GM12878 (cell line): Measurements from ENCODE around the gene NHLRC4. TPM values are rescaled to one million over a fixed set of nuclear protein-coding genes. Genes with fewer than 3 reads are reported as not detected.

Experiments
- ATAC-seq: fragments of 200-7000 bp; cut with Tn5 transposase; 3 replicates; pipeline ENCODE4 v1.9.1; 2020; ENCODE audit warnings: mild to moderate bottlenecking, moderate library complexity
- BruUV-seq: library from RNA; stranded (reverse); fragments of 400-500 nt; replicated peaks from 2 replicates; lab custom pipeline; 2021; lab: Mats Ljungman, UMichigan
- CTCF ChIA-PET: fragments of 300-600 bp; sonication (Branson Sonifier 250); formaldehyde crosslinking; extraction: SDS; loops from one replicate; lab custom pipeline; 2021; ENCODE audit warnings: inconsistent platforms; lab: Yijun Ruan, JAX
- POLR2A ChIA-PET: fragments of 350-600 bp; formaldehyde crosslinking; extraction: SDS; loops from one replicate; lab custom pipeline; 2021; ENCODE audit warnings: inconsistent platforms; lab: Charles Lee
- RAD21 ChIA-PET: fragments of 300-600 bp; sonication (Branson Sonifier 250); formaldehyde crosslinking; loops from one replicate; lab custom pipeline; 2023; ENCODE audit warnings: antibody characterized with exemption; ENCODE audit not compliant: unreplicated experiment; lab: Charles Lee
- SMC1A ChIA-PET: fragments of 300-600 bp; sonication (Branson Sonifier 250); formaldehyde crosslinking; loops from one replicate; lab custom pipeline; 2023; ENCODE audit not compliant: unreplicated experiment, uncharacterized antibody; lab: Charles Lee
- DNase-seq: peaks from one replicate; pipeline ENCODE4 v3.0.0-alpha.2; 2011; ENCODE audit warnings: low read depth, low spot score
- FAIRE-seq: peaks from 3 replicates; lab custom pipeline; 2011; peaks lifted over from hg19 to GRCh38; lab: Jason Lieb, UNC
- H2AFZ ChIP-seq: 2 replicates; pipeline ENCODE4 v1.6.0; 2011; ENCODE audit warnings: low read depth, low read length, control low read depth; ENCODE audit not compliant: control insufficient read depth
- H3K27ac ChIP-seq: 2 replicates; pipeline ENCODE4 v1.5.1; 2011; ENCODE audit warnings: control low read depth; ENCODE audit not compliant: control insufficient read depth, insufficient read depth
- H3K27me3 ChIP-seq, 2 experiments: replicated peaks in 1 of 2; 2 replicates each; pipeline versions ENCODE4 v1.6.0 to v1.6.1; 2011; ENCODE audit warnings: low read length in 1 of 2; ENCODE audit not compliant: control insufficient read depth in 2 of 2, insufficient read depth in 2 of 2
- H3K36me3 ChIP-seq, 2 experiments: 2 replicates each; pipeline ENCODE4 v1.5.1; 2011; ENCODE audit warnings: low read length in 1 of 2; ENCODE audit not compliant: control insufficient read depth in 2 of 2, insufficient read depth in 2 of 2
- H3K4me1 ChIP-seq: 2 replicates; pipeline ENCODE4 v1.6.1; 2011; ENCODE audit warnings: mild to moderate bottlenecking, low read length, moderate library complexity, mixed read lengths; ENCODE audit not compliant: control insufficient read depth, insufficient read depth
- H3K4me2 ChIP-seq: 2 replicates; pipeline ENCODE4 v1.6.0; 2011; ENCODE audit warnings: control low read depth; ENCODE audit not compliant: control insufficient read depth, insufficient read depth
- H3K4me3 ChIP-seq: fragments of 200-600 bp; sonication (generic); 2 replicates; pipeline ENCODE4 v1.5.1; 2016
- H3K79me2 ChIP-seq: 2 replicates; pipeline ENCODE4 v1.6.0; 2011; ENCODE audit warnings: low read length; ENCODE audit not compliant: control insufficient read depth, insufficient read depth
- H3K9ac ChIP-seq: 2 replicates; pipeline ENCODE4 v1.8.0; 2011; ENCODE audit warnings: low read length, control low read depth, mixed read lengths; ENCODE audit not compliant: control insufficient read depth, insufficient read depth
- H3K9me3 ChIP-seq: replicated peaks from 3 replicates; pipeline ENCODE4 v1.5.1; 2011; ENCODE audit warnings: mild to moderate bottlenecking, low read length; ENCODE audit not compliant: control insufficient read depth, insufficient read depth
- H4K20me1 ChIP-seq: 2 replicates; pipeline ENCODE4 v1.6.0; 2011; ENCODE audit not compliant: control insufficient read depth, insufficient read depth
- NR2C1 ChIP-seq: fragments of 450-650 bp; IDR thresholded peaks from 2 replicates; pipeline ENCODE4 v1.6.1; 2017; ENCODE audit warnings: antibody characterized with exemption, mild to moderate bottlenecking, moderate library complexity
- PML ChIP-seq: IDR thresholded peaks from 2 replicates; pipeline ENCODE4 v1.6.1; 2012; ENCODE audit warnings: low read length, inconsistent platforms
- POLR2A ChIP-seq: IDR thresholded peaks from 2 replicates; pipeline ENCODE4 v1.6.1; 2011; ENCODE audit warnings: low read depth, mild to moderate bottlenecking, low read length
- ZZZ3 ChIP-seq: IDR thresholded peaks from 2 replicates; pipeline ENCODE4 v1.6.1; 2011; ENCODE audit warnings: low read depth; ENCODE audit not compliant: control insufficient read depth, insufficient read length
- WGBS: methylation state at CpG from one replicate; pipeline ENCODE4 v1.1.6; 2016; ENCODE audit warnings: low lambda C conversion rate; ENCODE audit not compliant: insufficient replicate concordance, insufficient coverage; ENCODE audit errors: missing lambda C conversion rate; 5-methylcytosine and 5-hydroxymethylcytosine counted together
- in situ Hi-C: fragments of 300-500 bp; cut with MboI; formaldehyde crosslinking; loops from 9 replicates; pipeline ENCODE4 v1.14.3; 2018; ENCODE audit warnings: mixed read lengths
- intact Hi-C: fragments of 100-400 bp; cut with micrococcal nuclease; formaldehyde crosslinking; loops from one replicate; pipeline ENCODE4 v1.14.2; 2022; ENCODE audit not compliant: unreplicated experiment
- polyA plus RNA-seq, 11 experiments: library from polyadenylated mRNA; depleted of rRNA in 4 of 11; unstranded in 6 of 11; stranded (reverse) in 5 of 11; fragments of >200 nt; fragmentation: Nextera tagmentation in 4 of 11; fragmentation: Illumina TruSeq in 1 of 11; extraction: Ambion mirVana in 4 of 11; extraction: Trizol in 1 of 11; gene quantifications; 1 replicate in 1 of 11; 2 replicates in 10 of 11; pipeline versions ENCODE4 v1.2.1 to v1.2.3, GENCODE V29; 2011 to 2016; ENCODE audit warnings: inconsistent platforms in 2 of 11, missing spikeins in 2 of 11, low read depth in 1 of 11
- total RNA-seq, 4 experiments: library from RNA; depleted of rRNA in 3 of 4; stranded (reverse); fragments of >200 nt in 3 of 4; fragmentation: Illumina TruSeq in 1 of 4; extraction: Trizol in 1 of 4; gene quantifications; 2 replicates each; pipeline versions ENCODE4 v1.2.1 to v1.2.3, GENCODE V29; 2013 to 2021
- TF ChIP-seq, protein P1 (sequence below): IDR thresholded peaks from 2 replicates; pipeline ENCODE4 v1.6.1; 2011; ENCODE audit warnings: borderline replicate concordance, low read depth, mild to moderate bottlenecking, moderate library complexity, mixed read lengths, low read length; ENCODE audit not compliant: insufficient read depth; ENCODE audit errors: extremely low read length
- TF ChIP-seq, protein P2 (sequence below): fragments of 450-650 bp; IDR thresholded peaks from 2 replicates; pipeline ENCODE4 v1.6.1; 2017; ENCODE audit warnings: mild to moderate bottlenecking, low read depth, inconsistent platforms; ENCODE audit not compliant: poor library complexity, severe bottlenecking
- TF ChIP-seq, protein P3 (sequence below): fragments of 450-650 bp; IDR thresholded peaks from 2 replicates; pipeline ENCODE4 v1.6.1; 2016; ENCODE audit warnings: mild to moderate bottlenecking
- TF ChIP-seq, protein P4 (sequence below): fragments of 450-650 bp; IDR thresholded peaks from 2 replicates; pipeline ENCODE4 v1.6.1; 2017; ENCODE audit warnings: mild to moderate bottlenecking

The NHLRC4 gene
- total and polyA plus RNA-seq, 10 of the 15 experiments (the other 5 are each of a cell fraction or from before 2014, with no cell fraction given): 0.07 to 1.1 (median 0.57) TPM; not detected in 3

DNA sequence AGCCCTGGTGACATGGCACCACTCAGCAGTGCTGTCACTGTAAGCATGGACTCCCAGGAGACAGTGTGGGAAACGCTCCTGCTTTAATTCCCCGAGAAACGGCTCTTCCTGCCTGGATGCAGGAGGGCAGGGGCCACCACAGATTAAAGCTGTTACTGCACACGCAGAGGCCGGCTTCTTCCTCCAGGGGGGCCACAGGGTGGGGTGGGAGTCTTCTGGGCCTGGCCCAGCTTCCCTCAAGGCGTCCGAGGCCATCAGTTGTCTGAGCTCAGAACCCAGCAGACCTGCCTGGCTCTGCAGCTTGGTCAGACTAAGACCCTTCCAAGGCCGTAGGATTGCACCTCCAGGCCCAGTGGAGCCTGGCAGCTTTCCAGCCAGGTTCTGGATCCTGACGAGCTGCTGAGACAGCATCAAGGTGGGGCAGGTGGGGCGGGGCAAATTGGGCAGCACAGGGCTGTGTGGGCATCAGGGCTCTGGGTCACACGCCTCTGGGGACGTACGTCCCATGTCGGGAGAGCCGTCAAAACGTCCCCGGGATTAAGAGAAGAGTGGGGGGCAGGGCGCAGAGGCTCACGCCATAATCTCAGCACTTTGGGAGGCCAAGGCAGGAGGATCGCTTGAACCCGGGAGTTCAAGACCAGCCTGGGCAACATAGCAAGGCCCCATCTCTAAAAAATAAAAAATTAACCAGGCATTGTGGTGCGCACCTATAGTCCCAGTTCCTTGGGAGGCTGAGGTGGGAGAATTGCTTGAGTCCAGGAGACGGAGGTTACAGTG lies 44.3 kb upstream of the NHLRC4 start:
- H3K4me3 ChIP-seq: no peak overlapping the region
- no peaks in the 10 kb centered on the region; the same call in 1 of the 2 replicates for H4K20me1 ChIP-seq
- 90% methylated on average over 23 of the region's 23 CpGs for WGBS
- H3K9ac ChIP-seq: no peak overlapping the region
- no peak overlapping the region for H3K4me2 ChIP-seq
- BruUV-seq: no TSS peak
- peak; percentile 23; the same call in 1 of the 2 replicates for TF ChIP-seq POLR2A
- TF ChIP-seq, protein P1, sequence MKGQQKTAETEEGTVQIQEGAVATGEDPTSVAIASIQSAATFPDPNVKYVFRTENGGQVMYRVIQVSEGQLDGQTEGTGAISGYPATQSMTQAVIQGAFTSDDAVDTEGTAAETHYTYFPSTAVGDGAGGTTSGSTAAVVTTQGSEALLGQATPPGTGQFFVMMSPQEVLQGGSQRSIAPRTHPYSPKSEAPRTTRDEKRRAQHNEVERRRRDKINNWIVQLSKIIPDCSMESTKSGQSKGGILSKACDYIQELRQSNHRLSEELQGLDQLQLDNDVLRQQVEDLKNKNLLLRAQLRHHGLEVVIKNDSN: no peak
- no peak overlapping the region for H2AFZ ChIP-seq
- intact Hi-C loops (no loop called here), in situ Hi-C loops (no loop called here)
- DNase-seq (no peak), FAIRE-seq (no peak), ATAC-seq (no peak)
- H3K27me3 ChIP-seq: no peaks in the 10 kb centered on the region
- H3K79me2 ChIP-seq: peaks cover 20% of the 10 kb centered on the region
- H3K36me3 ChIP-seq: peaks cover 0 to 2% of the 10 kb centered on the region in 2 experiments; a peak in 3 of 4 replicates
- H3K9me3 ChIP-seq: no peaks in the 10 kb centered on the region
- CTCF ChIA-PET: no interaction called here
- RAD21 ChIA-PET: no interaction called here
- POLR2A ChIA-PET: no interaction called here
- H3K27ac ChIP-seq: no peak overlapping the region
- SMC1A ChIA-PET: no interaction called here
- H3K4me1 ChIP-seq: peaks cover 25% of the 10 kb centered on the region

DNA sequence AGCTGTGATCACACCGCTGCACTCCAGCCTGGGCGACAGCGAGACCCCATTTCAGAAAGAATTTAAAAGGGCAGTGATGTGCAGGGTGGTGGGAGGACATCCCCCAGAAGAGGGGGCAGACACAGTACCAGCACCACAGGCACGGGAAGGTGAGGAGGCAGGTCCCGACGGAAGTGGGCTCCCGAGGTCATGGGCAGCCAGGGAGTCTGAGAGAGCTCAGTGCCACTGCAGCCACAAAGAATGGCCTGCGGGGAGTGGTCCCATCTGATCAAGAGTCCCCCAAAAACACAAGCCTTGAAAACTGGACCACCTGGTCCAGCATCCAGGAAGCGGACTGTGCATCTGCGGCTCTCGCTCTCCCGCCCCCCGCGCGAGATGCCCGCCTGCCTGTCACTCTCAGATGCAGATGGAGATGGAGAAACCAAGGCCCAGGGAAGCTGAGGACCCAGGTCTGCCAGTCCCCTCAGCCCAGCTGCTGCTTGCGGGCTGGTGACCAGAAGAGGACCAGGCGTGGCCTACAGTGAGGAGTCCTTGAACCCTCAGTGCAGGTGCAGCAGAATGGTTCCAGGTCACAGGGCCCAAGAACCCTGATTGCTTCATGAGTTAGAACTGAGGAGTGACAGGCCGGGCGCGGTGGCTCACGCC lies 43.6 kb upstream of the NHLRC4 start:
- ATAC-seq (no peak), FAIRE-seq (no peak), DNase-seq (no peak)
- in situ Hi-C loops: no loop called here
- RAD21 ChIA-PET: no interaction called here
- POLR2A ChIA-PET: no interaction called here
- 98% methylated on average over 22 of the region's 22 CpGs for WGBS
- Histone ChIP-seq H3K79me2 (peaks cover 23% of the 10 kb centered on the region), H3K4me3 (no peak overlapping the region), H3K27me3 (no peaks in the 10 kb centered on the region), H3K4me1 (peaks cover 25% of the 10 kb centered on the region), H4K20me1 (no peaks in the 10 kb centered on the region; the same call in 1 of the 2 replicates), H3K4me2 (no peak overlapping the region), H3K9ac (no peak overlapping the region), H3K36me3 (peaks cover 0 to 2% of the 10 kb centered on the region in 2 experiments; a peak in 3 of 4 replicates), H3K27ac (no peak overlapping the region), H3K9me3 (no peaks in the 10 kb centered on the region), H2AFZ (no peak overlapping the region)
- SMC1A ChIA-PET: no interaction called here
- intact Hi-C loops: no loop called here
- BruUV-seq: no TSS peak
- CTCF ChIA-PET: no interaction called here
- no peak for TF ChIP-seq NR2C1
- TF ChIP-seq ZZZ3: no peak
- TF ChIP-seq, protein P2, sequence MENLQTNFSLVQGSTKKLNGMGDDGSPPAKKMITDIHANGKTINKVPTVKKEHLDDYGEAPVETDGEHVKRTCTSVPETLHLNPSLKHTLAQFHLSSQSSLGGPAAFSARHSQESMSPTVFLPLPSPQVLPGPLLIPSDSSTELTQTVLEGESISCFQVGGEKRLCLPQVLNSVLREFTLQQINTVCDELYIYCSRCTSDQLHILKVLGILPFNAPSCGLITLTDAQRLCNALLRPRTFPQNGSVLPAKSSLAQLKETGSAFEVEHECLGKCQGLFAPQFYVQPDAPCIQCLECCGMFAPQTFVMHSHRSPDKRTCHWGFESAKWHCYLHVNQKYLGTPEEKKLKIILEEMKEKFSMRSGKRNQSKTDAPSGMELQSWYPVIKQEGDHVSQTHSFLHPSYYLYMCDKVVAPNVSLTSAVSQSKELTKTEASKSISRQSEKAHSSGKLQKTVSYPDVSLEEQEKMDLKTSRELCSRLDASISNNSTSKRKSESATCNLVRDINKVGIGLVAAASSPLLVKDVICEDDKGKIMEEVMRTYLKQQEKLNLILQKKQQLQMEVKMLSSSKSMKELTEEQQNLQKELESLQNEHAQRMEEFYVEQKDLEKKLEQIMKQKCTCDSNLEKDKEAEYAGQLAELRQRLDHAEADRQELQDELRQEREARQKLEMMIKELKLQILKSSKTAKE: no peak
- no peak for TF ChIP-seq PML
- TF ChIP-seq, protein P3, sequence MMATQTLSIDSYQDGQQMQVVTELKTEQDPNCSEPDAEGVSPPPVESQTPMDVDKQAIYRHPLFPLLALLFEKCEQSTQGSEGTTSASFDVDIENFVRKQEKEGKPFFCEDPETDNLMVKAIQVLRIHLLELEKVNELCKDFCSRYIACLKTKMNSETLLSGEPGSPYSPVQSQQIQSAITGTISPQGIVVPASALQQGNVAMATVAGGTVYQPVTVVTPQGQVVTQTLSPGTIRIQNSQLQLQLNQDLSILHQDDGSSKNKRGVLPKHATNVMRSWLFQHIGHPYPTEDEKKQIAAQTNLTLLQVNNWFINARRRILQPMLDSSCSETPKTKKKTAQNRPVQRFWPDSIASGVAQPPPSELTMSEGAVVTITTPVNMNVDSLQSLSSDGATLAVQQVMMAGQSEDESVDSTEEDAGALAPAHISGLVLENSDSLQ: no peak
- TF ChIP-seq, protein P4, sequence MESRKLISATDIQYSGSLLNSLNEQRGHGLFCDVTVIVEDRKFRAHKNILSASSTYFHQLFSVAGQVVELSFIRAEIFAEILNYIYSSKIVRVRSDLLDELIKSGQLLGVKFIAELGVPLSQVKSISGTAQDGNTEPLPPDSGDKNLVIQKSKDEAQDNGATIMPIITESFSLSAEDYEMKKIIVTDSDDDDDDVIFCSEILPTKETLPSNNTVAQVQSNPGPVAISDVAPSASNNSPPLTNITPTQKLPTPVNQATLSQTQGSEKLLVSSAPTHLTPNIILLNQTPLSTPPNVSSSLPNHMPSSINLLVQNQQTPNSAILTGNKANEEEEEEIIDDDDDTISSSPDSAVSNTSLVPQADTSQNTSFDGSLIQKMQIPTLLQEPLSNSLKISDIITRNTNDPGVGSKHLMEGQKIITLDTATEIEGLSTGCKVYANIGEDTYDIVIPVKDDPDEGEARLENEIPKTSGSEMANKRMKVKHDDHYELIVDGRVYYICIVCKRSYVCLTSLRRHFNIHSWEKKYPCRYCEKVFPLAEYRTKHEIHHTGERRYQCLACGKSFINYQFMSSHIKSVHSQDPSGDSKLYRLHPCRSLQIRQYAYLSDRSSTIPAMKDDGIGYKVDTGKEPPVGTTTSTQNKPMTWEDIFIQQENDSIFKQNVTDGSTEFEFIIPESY: no peak
